Transverse colon (tissue), 4 donors: ENCODE measurements around the gene AIP.

ENCODE experiments used
- CTCF ChIP-seq, 5 experiments: fragments of 200-600 bp in 3 of 5; fragments of 450-650 bp in 2 of 5; sonication (generic) in 3 of 5; IDR thresholded peaks; 1 replicate in 2 of 5; 2 replicates in 3 of 5; pipeline ENCODE4 v1.5.1; 2016 to 2017; ENCODE audit warnings: antibody characterized with exemption in 5 of 5, inconsistent platforms in 3 of 5, mild to moderate bottlenecking in 2 of 5, moderate library complexity in 1 of 5
- EP300 ChIP-seq: sonication (generic); formaldehyde crosslinking; IDR thresholded peaks from one replicate; pipeline ENCODE4 v1.6.1; 2017; ENCODE audit warnings: antibody characterized with exemption, low read depth
- POLR2A ChIP-seq: fragments of 450-650 bp; IDR thresholded peaks from one replicate; pipeline ENCODE4 v1.6.1; 2016; ENCODE audit warnings: antibody characterized with exemption, mild to moderate bottlenecking, moderate library complexity
- POLR2AphosphoS5 ChIP-seq, 3 donors: sonication (generic); formaldehyde crosslinking; IDR thresholded peaks; one replicate each; pipeline ENCODE4 v1.6.1; 2016; ENCODE audit warnings: antibody characterized with exemption in 3 of 3

- TF ChIP-seq CTCF (IDR thresholded peaks at IDR 0.05) (no peak), POLR2A (no peak), EP300 (no peak), POLR2AphosphoS5 (IDR thresholded peaks at IDR 0.05) (no peak)
Observed at GRCh38 chr11:67455054-67455453, 27.8 kb upstream of the AIP start, which contains the start of gene CABP4.
